A204.1 (cell line): ENCODE measurements around the gene UGGT2.
"Not testable (repeated sequence)": the region's sequence is repeated elsewhere in the genome, so short reads cannot be mapped to it uniquely, and the experiment has no call there.

Source experiments
- FAIRE-seq: peaks from 2 replicates; lab custom pipeline; 2012; peaks lifted over from hg19 to GRCh38; lab: Jason Lieb, UNC

The UGGT2 gene

GRCh38 chr13:96051491-96051890, 1.7 kb downstream of the UGGT2 start:
- not testable (repeated sequence) for FAIRE-seq

GRCh38 chr13:96050955-96051354, 2.2 kb downstream of the UGGT2 start:
- not testable (repeated sequence) for FAIRE-seq

GRCh38 chr13:96046449-96047126, 6.6 kb downstream of the UGGT2 start:
- not testable (repeated sequence) for FAIRE-seq

GRCh38 chr13:96044238-96044637, 9.0 kb downstream of the UGGT2 start:
- FAIRE-seq = no peak

GRCh38 chr13:96041326-96042110, 11.7 kb downstream of the UGGT2 start:
- FAIRE-seq = no peak

GRCh38 chr13:96036515-96036914, 16.7 kb downstream of the UGGT2 start:
- FAIRE-seq = no peak

GRCh38 chr13:96034662-96035061, 18.5 kb downstream of the UGGT2 start:
- FAIRE-seq = no peak

- no peak for FAIRE-seq
These were observed 19.8 kb downstream of the UGGT2 start for GRCh38 chr13:96033220-96034015.

GRCh38 chr13:96032717-96033116, 20.5 kb downstream of the UGGT2 start:
- FAIRE-seq = no peak

GRCh38 chr13:96029002-96029401, 24.2 kb downstream of the UGGT2 start:
- FAIRE-seq = no peak

GRCh38 chr13:96027496-96027895, 25.7 kb downstream of the UGGT2 start:
- no peak for FAIRE-seq

- FAIRE-seq = no peak
These were observed 27.9 kb downstream of the UGGT2 start for GRCh38 chr13:96025283-96025682.

- FAIRE-seq = no peak
These were observed 32.3 kb downstream of the UGGT2 start for GRCh38 chr13:96020931-96021330.

GRCh38 chr13:96020155-96020575, 33.0 kb downstream of the UGGT2 start:
- FAIRE-seq = peak; percentile 52

- no peak for FAIRE-seq
These were observed 35.1 kb downstream of the UGGT2 start for GRCh38 chr13:96018135-96018534.

GRCh38 chr13:96011291-96011872, 41.8 kb downstream of the UGGT2 start:
- no peak for FAIRE-seq

- FAIRE-seq = no peak
These were observed 49.9 kb downstream of the UGGT2 start for GRCh38 chr13:96003304-96003703.

- no peak for FAIRE-seq
These were observed 50.7 kb downstream of the UGGT2 start for GRCh38 chr13:96002322-96003131.

GRCh38 chr13:96000069-96000468, 53.1 kb downstream of the UGGT2 start:
- no peak for FAIRE-seq

- no peak for FAIRE-seq
These were observed 65.4 kb downstream of the UGGT2 start for GRCh38 chr13:95987841-95988240.

- no peak for FAIRE-seq
These were observed 71.1 kb downstream of the UGGT2 start for GRCh38 chr13:95982144-95982543.

GRCh38 chr13:95972651-95973050, 80.5 kb downstream of the UGGT2 start:
- FAIRE-seq = not testable (repeated sequence)
